GM19438 (cell line): ENCODE data around the gene NKTR.
A peak's percentile ranks its signal among the peaks of the same experiment; 100 is the strongest.
"Not testable (repeated sequence)": the region's sequence is repeated elsewhere in the genome, so short reads cannot be mapped to it uniquely, and the experiment has no call there.

ENCODE experiments used
- ATAC-seq: cut with Tn5 transposase; IDR thresholded peaks from one replicate; pipeline ENCODE4 v1.9.1; 2021; ENCODE audit warnings: low read depth; ENCODE audit not compliant: unreplicated experiment

Gene NKTR

GRCh38 chr3:42600111-42600957 is at the start of gene NKTR:
Gene NKTR, plus strand, starts transcription at chr3:42600686. Its CDS starts 321 bp downstream, at chr3:42601007.
- peak; percentile 78 for ATAC-seq

DNA sequence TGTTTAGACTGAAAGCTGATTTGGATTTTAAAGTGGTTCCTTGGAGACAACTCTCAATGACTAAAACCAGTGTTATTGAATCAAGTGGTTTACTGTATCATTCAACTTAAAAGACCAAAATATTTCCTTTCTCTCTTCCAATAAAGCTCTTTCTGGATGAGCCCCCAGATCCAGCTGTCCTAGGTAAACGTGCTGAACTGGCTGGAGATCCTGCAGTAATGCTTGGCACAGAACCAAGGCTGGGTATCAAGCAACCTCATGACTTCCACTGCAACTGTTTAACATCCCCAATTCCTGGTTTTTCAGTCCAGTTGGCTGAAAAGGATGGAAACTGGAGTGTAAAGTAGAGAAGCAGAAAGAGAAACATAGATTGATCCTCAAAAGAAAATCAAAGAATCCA is 47.7 kb upstream of the NKTR start:
- no peak for ATAC-seq

DNA sequence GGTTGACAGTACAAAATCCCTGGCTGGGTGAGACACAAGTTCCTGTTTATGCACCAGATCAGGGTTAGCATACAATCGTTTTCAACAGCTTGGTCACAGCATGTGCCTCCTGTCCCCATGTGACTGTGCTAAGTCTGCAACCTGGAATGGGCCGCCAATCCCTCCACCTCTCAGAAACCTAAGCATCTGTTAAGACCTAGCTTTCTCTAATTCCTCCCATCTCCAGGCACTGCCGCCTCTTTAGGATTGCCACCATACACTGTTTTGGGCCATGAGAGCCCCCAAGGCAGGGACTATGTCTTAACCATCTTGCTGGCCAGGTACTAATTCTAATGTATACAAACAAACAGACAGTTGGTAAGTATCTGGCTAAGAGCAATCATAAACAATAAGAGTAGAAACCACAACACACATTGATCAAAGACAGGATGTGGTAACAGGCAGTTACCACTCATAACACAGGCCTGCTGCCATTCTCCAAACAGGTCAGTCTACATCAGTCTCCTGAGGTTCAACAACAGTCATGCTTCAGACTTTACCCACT is 44.3 kb upstream of the NKTR start:
- ATAC-seq: peak; percentile 90

DNA sequence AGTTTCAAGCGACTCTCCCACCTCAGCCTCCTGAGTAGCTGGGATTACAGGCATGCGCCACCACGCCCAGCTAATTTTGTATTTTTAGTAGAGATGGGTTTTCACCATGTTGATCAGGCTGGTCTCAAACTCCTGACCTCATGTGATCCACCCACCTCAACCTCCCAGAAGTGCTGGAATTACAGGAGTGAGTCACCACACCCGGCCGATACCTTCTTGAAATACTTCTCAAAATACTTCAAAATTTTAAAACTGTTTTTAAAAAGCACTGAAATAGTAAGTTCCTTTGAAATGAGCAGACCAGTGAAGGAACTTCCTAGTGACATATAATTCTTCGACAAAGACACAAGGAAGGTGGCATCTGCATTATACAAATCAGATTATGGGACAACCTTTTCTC is 43.7 kb upstream of the NKTR start:
- not testable (repeated sequence) for ATAC-seq

DNA sequence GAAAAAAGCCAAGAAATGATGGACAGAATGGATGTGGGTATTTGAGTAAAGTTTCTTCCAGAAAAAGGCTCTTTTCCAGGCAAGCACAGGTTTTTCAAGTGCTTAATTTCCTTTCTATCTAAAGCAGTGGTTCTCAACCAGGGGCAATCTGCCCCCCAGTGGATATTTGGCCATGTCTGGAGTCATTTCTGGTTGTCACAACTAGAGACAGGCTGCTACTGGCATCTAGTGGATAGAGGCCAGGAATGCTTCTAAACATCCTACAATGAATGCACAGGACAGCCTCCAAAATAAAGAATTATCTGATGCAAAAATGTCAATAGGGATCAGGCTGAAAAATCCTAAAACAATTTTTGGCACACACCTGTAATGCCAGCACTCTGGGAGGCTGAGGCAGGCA is 42.6 kb upstream of the NKTR start:
- no peak for ATAC-seq

DNA sequence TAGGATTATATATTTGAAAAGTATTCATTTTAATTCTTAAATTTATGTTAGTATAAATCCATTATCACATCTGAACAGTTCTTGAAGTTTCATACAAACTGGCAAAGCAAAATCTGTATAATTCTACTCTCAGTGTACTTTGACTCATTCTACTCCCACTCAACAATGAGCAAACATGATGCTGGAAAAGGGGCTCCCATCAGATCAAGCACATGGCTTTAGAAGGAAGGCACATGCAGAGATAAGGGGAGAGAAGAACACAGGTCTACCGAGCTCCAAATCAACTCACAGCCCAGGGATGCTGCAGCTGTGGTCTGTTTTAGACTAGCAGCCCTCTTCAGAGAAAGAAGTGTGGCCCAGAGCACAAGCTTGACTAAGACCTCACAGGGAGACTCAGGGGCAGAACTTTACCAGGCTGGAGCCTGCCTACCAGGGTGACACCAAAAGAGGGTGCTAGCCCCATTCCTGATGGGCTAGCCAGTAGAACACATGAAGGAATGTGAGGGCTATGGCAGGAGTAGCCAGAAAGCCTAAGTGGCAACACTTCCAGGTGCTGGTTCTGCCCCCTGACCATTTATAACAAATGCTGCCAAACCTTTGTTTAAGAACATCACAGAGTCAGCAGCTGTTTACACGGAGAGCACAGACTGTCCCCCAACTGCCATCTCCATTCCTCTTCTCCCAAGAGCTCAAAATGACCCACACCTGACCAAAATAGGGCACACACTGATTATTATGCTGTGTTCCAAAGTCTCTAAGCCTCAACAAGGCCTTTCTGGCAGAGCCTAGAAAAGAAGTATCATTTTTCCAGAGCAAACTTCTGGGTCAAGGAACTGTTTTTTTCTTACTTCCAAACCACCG is 38.2 kb upstream of the NKTR start:
- ATAC-seq: no peak

DNA sequence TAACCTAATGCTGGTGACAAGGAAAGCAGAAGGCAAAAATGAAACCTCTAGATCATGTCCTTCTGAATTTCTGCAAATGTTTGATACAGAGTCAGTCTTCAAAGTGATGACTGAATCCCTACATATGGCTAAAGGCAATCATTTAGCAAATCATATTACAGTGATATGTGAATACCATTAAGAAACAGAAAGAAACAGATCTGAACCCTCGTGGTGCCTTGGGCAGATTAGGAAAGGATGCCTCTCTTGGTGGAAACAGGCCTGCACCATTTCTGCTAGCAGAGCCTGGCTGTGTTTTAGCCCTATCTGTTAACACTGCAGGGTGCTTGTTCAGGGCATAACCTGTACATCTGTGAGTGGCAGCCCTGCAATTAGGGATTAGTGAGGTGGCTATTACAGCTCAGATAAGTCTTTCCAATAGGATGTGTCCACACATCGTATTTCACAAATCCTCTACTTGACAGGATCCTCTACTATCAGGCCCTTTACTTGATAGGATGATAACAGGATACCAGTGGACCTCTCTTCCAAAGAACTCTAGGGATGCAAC is 30.8 kb upstream of the NKTR start:
- no peak for ATAC-seq

- ATAC-seq: no peak
Measured at GRCh38 chr3:42572278-42572677, 28.2 kb upstream of the NKTR start.

DNA sequence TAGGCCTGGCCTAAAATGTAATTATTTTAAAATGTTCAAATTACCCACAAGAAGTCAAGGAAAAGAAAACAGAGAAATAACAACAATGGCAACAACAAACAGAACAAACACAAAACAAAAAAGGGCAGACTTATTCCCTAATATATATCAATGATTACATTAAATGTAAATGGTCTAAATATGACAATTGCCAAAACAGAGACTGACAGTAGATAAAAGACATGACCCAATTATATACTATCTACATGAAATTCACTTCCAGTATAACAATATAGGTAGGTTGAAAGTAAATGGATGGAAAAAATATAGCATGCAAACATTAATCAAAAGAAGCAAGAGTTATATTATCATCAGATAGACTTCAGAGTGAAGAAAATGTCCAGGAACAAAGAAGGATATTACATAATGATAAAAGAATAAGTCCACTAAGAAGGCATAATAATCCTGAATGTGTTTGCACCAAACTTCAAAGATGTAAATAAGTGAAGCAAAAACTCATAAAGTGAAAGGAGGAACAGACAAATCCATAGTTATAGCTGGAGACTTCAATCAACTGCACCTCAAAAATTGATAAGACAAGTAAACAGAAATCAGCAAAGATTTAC is 25.2 kb upstream of the NKTR start:
- ATAC-seq: no peak

GRCh38 chr3:42578054-42578453 is 22.4 kb upstream of the NKTR start:
- no peak for ATAC-seq

DNA sequence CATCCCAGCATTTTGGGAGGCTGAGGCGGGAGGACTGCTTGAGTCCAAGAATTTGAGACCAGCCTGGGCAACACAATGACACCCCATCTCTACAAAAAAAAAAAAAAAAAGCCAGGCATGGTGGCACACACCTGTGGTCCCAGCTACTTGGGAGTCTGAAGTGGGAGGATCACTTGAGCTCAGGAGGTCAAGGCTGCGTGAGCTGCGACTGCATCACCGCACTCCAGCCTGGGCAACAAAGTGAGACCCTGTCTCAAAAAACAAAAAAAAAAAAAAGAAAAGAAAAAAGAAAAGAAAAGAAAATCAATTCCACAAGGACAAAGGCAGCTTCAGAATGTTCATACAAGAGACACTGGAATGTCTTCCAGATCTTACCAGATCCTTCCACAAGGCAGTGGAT is 21.1 kb upstream of the NKTR start:
- not testable (repeated sequence) for ATAC-seq

DNA sequence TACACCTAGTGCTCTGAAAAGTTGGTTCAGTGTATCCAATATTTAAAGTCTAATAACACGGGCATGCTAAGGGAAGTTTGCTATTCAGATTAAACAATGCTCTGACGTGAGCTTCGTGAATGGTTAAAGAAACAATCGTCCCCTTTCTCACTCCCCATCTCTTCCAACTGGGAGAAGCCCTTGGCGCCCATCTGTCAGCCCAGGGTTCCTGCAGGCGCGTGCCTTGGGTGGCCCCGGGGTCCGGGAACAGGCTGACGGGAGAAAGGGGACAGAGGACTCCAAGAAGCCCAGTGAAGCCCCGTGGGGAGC is 19.1 kb upstream of the NKTR start:
- no peak for ATAC-seq

DNA sequence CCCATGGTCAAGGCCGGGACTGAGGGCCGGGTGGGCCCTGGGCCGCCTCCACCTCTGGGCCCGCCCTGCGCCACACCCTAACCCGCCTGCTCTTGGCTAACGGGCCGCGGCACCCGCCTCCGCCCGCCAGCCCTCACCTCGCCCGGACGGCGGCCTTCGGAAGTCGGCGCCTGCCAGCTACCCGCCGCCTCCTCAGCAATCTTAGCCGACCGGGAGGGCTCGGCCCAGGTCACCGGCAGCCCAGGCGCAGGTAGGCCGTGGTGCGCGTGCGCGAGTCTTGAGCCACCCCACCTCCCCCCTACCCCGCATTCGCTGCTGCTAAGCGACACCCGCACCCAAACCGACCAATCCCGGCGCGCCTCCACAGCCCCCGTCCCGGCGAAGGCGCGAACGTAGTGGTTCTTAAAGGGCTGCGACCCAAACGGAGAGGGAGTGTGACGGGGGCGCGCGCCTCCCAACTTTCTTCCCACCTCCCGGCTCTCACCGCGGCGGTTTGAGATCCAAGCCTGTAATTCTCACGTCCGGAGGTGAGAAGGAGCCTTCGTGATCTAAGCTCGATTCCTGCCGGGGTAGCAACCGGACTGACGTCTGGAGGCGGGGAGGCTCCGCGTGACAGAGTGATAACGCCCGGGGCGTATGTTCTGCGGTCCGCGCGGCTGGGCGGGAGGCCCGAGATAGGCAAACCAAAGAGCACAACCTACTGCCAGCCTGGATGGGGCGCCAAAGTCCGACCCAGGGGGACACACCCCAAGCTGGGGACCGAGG is 18.6 kb upstream of the NKTR start, which contains the start of gene SEC22C:
Gene SEC22C (minus strand): TSS at position 259 of the 765 bp plus-strand sequence. CDS start 12,921 bp downstream, outside the sequence.
- ATAC-seq: peak; percentile 89

DNA sequence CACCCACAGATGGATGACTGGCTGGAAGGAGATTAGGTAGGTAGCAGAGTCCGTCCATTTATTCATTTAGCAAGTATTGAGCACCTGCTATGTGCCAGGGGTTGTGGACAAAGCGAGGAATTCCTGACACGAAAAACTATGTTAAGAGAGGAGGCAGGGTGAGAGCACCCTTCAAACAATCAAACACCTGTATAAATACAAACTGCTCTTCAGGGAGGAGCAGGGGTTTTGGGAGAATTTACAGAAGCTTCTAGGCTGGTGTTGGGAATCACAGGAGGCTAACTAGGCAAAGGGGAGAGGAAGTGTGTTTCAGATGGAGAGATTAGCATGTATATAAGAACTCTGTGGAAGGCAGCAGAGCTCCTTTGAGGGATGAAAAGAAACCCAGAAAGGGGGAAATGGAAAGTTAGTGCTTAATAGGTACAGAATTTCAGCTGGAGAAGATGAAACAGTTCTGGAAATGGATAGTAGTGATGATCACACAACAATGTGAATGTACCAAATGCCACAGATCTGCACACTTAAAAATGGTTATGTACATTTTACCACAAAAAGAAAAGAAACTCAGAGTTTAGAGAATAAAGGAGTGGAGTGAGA is 17.9 kb upstream of the NKTR start:
- ATAC-seq: no peak

DNA sequence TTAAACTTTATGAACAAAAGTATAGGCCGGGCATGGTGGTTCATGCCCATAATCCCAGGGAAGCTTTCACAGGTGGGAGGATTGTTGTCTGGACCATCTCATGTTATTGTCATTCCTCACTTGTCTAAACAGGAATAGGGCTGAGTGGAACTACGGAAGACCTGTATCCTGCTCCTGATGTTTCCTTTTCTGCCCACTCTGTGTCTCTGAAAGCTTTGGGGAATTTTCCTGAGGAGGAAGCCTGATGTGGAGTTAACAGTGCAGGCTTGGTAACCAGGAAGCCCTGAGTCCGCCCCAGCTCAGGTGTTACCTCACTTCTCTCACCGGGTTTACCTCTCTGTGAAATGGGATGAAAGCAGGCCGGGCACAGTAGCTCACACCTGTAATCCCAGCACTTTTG is 11.9 kb upstream of the NKTR start:
- no peak for ATAC-seq

DNA sequence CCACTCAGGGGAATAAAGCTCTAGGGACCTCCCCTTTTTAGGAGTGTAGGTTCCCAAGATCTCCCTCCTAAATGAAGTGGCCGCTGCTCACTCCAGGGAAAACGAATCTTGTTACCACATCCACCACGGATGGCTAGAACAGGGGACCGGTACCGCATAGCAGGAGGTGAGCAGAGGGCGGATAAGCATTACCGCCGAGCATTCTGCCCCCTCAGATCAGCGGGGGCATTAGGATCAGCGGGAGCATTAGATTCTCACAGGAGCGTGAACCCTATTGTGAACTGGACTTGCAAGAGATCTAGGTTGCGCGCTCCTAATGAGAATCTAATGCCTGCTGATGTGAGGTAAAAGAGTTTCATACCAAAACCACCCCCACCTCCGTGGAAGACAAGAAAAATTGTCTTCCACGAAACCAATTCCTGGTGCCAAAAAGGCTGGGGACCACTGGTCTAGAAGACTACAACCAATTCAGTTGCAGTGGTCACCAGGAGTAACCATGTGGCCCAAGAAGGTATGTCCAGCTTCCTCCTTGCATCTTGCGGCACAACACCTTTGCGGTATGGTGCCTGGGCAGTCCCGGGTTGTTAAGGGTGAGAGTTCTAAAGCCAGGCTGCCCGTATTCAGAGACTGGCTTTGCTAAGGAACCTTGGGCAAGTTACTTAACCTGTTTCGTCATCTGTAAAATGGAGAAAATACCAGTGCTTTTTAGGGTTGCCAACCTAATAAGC is 10.9 kb upstream of the NKTR start:
- ATAC-seq: no peak

- peak; percentile 2 for ATAC-seq
Measured at GRCh38 chr3:42590989-42591756, 9.3 kb upstream of the NKTR start.

- no peak for ATAC-seq
Measured at GRCh38 chr3:42591811-42592210, 8.7 kb upstream of the NKTR start.
